HG02870 (cell line): ENCODE measurements around the gene CPEB2.

Experiments
- ATAC-seq: cut with Tn5 transposase; IDR thresholded peaks from one replicate; pipeline ENCODE4 v1.9.1; 2021; ENCODE audit warnings: mild to moderate bottlenecking, moderate library complexity; ENCODE audit not compliant: unreplicated experiment

Gene CPEB2

DNA sequence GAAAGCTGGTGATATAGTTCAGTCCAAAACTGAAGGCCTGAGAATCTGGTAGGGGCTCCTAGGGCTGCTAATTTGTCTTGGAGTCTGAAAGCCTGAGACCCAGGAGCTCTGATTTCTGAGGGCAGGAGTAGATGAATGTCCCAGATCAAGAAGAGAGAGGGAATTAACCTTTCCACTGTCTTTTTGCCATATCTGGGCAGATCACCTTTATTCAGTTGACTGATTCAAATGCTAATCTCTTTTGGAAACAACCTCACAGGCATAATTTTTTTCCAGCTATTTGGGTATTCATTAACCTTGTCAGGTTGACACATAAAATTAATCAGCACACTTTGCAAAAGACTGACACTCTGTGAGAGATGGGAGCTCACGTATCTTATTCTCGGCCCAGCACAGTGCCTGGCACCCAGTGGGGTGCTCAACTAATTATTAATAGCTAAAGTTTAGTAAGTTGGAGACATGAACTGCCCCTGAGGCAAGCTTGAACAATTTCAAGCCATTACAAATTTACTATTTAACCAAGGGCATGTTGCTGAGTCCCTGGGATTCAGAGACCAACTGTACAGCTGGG, 114.3 kb downstream of the CPEB2 start:
- ATAC-seq: no peak

DNA sequence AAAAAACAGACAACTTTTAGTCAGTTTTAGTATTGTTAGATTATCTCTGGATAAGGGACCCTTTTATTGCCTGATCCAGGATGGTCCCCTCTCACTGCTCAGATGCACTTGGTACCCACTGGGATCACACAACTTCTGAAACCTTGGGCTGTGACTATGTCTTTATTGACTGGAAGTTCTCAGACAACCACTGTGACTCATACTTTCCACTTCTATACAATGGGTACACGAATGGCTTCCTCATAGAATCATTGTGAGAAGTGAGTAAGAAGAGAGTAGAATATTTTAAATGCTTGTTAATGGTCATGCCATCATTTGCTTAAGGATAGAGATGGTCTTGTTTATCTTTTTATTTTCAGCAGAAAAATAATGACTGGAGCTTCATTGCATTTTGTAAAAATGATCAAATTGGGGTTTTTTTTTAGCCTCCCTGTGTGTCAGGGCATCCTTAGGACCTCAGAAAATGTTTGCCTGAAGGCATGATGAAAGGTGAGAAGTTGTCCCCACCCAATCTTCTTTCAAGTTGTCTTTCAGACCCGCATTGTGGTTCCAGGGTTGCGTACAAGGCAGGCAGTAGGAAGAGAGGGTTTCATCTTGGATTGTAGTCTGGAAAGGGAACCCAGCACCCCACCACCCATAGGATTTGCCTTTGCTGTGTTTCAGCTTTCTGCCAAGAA, 115.1 kb downstream of the CPEB2 start:
- no peak for ATAC-seq

DNA sequence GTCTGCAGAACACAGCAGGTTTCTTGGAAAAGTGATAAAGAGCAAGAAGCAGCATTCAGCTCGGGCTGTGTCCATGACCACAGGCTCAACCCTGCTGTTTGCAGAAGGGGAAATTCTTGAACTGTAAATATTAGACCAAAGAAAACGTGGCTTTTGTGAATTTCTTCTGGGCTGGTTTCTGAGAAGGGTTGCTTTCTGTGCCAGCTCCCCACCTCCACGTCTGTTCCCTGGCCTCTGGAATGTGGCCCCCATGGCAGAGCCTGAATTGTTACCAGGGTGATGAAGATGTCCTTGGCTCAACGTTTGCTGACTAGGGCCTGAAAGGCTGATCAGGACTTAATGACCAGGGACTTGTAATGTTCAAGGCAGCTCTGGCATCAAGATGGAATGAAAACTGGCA, 116.0 kb downstream of the CPEB2 start:
- no peak for ATAC-seq
